HEK293 (cell line): ENCODE measurements around the gene PAXX.

ENCODE experiments used
- CTCF ChIP-seq: fragments of 450-650 bp; formaldehyde crosslinking; IDR thresholded peaks from 2 replicates; pipeline ENCODE4 v1.5.1; 2016; ENCODE audit warnings: missing biosample characterization, missing genetic modification characterization
- INSM2 ChIP-seq: fragments of 450-650 bp; formaldehyde crosslinking; IDR thresholded peaks from 2 replicates; pipeline ENCODE4 v1.5.1; 2016; ENCODE audit warnings: missing biosample characterization, missing genetic modification characterization
- KLF1 ChIP-seq: fragments of 450-650 bp; formaldehyde crosslinking; IDR thresholded peaks from 2 replicates; pipeline ENCODE4 v1.5.1; 2016; ENCODE audit warnings: missing biosample characterization, missing genetic modification characterization
- PBX3 ChIP-seq: sonication (generic); formaldehyde crosslinking; IDR thresholded peaks from 2 replicates; pipeline ENCODE4 v1.8.1; 2022; ENCODE audit warnings: mild to moderate bottlenecking, moderate library complexity, missing genetic modification reagents
- SALL2 ChIP-seq: fragments of 450-650 bp; formaldehyde crosslinking; IDR thresholded peaks from 2 replicates; pipeline ENCODE4 v1.5.0; 2017; ENCODE audit warnings: missing biosample characterization, mild to moderate bottlenecking, missing genetic modification characterization, borderline replicate concordance
- SP2 ChIP-seq: fragments of 450-650 bp; formaldehyde crosslinking; IDR thresholded peaks from 2 replicates; pipeline ENCODE4 v1.5.1; 2016; ENCODE audit warnings: missing biosample characterization, missing genetic modification characterization
- YY2 ChIP-seq: fragments of 450-650 bp; formaldehyde crosslinking; IDR thresholded peaks from 2 replicates; pipeline ENCODE4 v1.5.1; 2016; ENCODE audit warnings: missing biosample characterization, missing genetic modification characterization
- ZBTB21 ChIP-seq: fragments of 450-650 bp; formaldehyde crosslinking; IDR thresholded peaks from 2 replicates; pipeline ENCODE4 v1.5.1; 2017; ENCODE audit warnings: missing biosample characterization, missing genetic modification characterization
- ZBTB48 ChIP-seq: fragments of 450-650 bp; formaldehyde crosslinking; IDR thresholded peaks from 2 replicates; pipeline ENCODE4 v1.5.1; 2016; ENCODE audit warnings: missing biosample characterization, missing genetic modification characterization
- ZBTB8A ChIP-seq: fragments of 450-650 bp; formaldehyde crosslinking; IDR thresholded peaks from 2 replicates; pipeline ENCODE4 v1.5.1; 2016; ENCODE audit warnings: missing biosample characterization, missing genetic modification characterization
- ZEB2 ChIP-seq: fragments of 450-650 bp; formaldehyde crosslinking; IDR thresholded peaks from 2 replicates; pipeline ENCODE4 v1.5.1; 2016; ENCODE audit warnings: missing biosample characterization, missing genetic modification characterization
- ZNF114 ChIP-seq: fragments of 450-650 bp; formaldehyde crosslinking; IDR thresholded peaks from 2 replicates; pipeline ENCODE4 v1.5.0; 2017; ENCODE audit warnings: missing biosample characterization, missing genetic modification characterization
- ZNF214 ChIP-seq: fragments of 450-650 bp; formaldehyde crosslinking; IDR thresholded peaks from 2 replicates; pipeline ENCODE4 v1.5.1; 2017; ENCODE audit warnings: missing biosample characterization, mild to moderate bottlenecking, missing genetic modification characterization, borderline replicate concordance
- ZNF221 ChIP-seq: fragments of 450-650 bp; formaldehyde crosslinking; IDR thresholded peaks from 2 replicates; pipeline ENCODE4 v1.5.1; 2017; ENCODE audit warnings: missing biosample characterization, missing genetic modification characterization, borderline replicate concordance
- ZNF302 ChIP-seq: fragments of 450-650 bp; formaldehyde crosslinking; IDR thresholded peaks from 2 replicates; pipeline ENCODE4 v1.5.1; 2016; ENCODE audit warnings: missing biosample characterization, missing genetic modification characterization, low read depth
- ZNF324 ChIP-seq: fragments of 450-650 bp; formaldehyde crosslinking; IDR thresholded peaks from 2 replicates; pipeline ENCODE4 v1.5.1; 2016; ENCODE audit warnings: missing biosample characterization, missing genetic modification characterization
- ZNF416 ChIP-seq: fragments of 450-650 bp; formaldehyde crosslinking; IDR thresholded peaks from 2 replicates; pipeline ENCODE4 v1.5.1; 2016; ENCODE audit warnings: missing biosample characterization, missing genetic modification characterization
- ZNF423 ChIP-seq: fragments of 450-650 bp; formaldehyde crosslinking; IDR thresholded peaks from 2 replicates; pipeline ENCODE4 v1.5.1; 2016; ENCODE audit warnings: missing biosample characterization, missing genetic modification characterization
- ZNF514 ChIP-seq: fragments of 450-650 bp; formaldehyde crosslinking; IDR thresholded peaks from 2 replicates; pipeline ENCODE4 v1.5.1; 2016; ENCODE audit warnings: missing biosample characterization, missing genetic modification characterization
- ZNF518A ChIP-seq: fragments of 450-650 bp; formaldehyde crosslinking; conservative IDR thresholded peaks from 2 replicates; pipeline ENCODE4 v1.5.1; 2016; ENCODE audit warnings: low read depth, missing biosample characterization, missing genetic modification characterization
- ZNF548 ChIP-seq: fragments of 450-650 bp; formaldehyde crosslinking; IDR thresholded peaks from 2 replicates; pipeline ENCODE4 v1.5.1; 2016; ENCODE audit warnings: missing biosample characterization, missing genetic modification characterization
- ZNF621 ChIP-seq: fragments of 450-650 bp; formaldehyde crosslinking; IDR thresholded peaks from 2 replicates; pipeline ENCODE4 v1.5.1; 2017; ENCODE audit warnings: missing biosample characterization, missing genetic modification characterization
- ZNF623 ChIP-seq: fragments of 450-650 bp; formaldehyde crosslinking; IDR thresholded peaks from 2 replicates; pipeline ENCODE4 v1.5.1; 2016; ENCODE audit warnings: missing biosample characterization, missing genetic modification characterization
- ZNF677 ChIP-seq: fragments of 450-650 bp; IDR thresholded peaks from 2 replicates; pipeline ENCODE4 v1.5.0; 2018; ENCODE audit warnings: missing biosample characterization, mild to moderate bottlenecking, missing genetic modification characterization, moderate library complexity
- ZNF701 ChIP-seq: fragments of 450-650 bp; formaldehyde crosslinking; IDR thresholded peaks from 2 replicates; pipeline ENCODE4 v1.5.1; 2016; ENCODE audit warnings: missing biosample characterization, missing genetic modification characterization
- ZSCAN18 ChIP-seq: fragments of 450-650 bp; formaldehyde crosslinking; IDR thresholded peaks from 2 replicates; pipeline ENCODE4 v1.5.1; 2016; ENCODE audit warnings: missing biosample characterization, missing genetic modification characterization
- ZSCAN5A ChIP-seq: fragments of 450-650 bp; formaldehyde crosslinking; IDR thresholded peaks from 2 replicates; pipeline ENCODE4 v1.5.1; 2016; ENCODE audit warnings: missing biosample characterization, missing genetic modification characterization

PAXX gene

GRCh38 chr9:136944519-136945332 is 47.5 kb upstream of the PAXX start, which contains the start of the genes C8G and FBXW5 (continued):
- no peak for TF ChIP-seq INSM2 (tag by site-specific recombination)
- no peak for TF ChIP-seq ZNF221 (tag by site-specific recombination)
- no peak for TF ChIP-seq ZNF677 (tag by site-specific recombination)
- 0 out of 2 replicates have a peak, but pooled peaks have one; percentile 17 for TF ChIP-seq ZBTB21 (tag by site-specific recombination)
- no peak for TF ChIP-seq ZNF324 (tag by site-specific recombination)
- no peak for TF ChIP-seq ZNF518A (tag by site-specific recombination)
- TF ChIP-seq ZEB2 (tag by site-specific recombination), result no peak; the same call in 1 of the 2 replicates
- TF ChIP-seq ZBTB8A (tag by site-specific recombination), result peak; percentile 87
- no peak for TF ChIP-seq ZNF701 (tag by site-specific recombination)
- TF ChIP-seq YY2 (tag by site-specific recombination), result no peak
- no peak for TF ChIP-seq ZNF623 (tag by site-specific recombination)
- no peak for TF ChIP-seq ZNF621 (tag by site-specific recombination)
- TF ChIP-seq ZNF214, result no peak
- no peak for TF ChIP-seq ZNF548 (tag by site-specific recombination)
- TF ChIP-seq ZNF423 (tag by site-specific recombination), result no peak
- TF ChIP-seq KLF1 (tag by site-specific recombination), result peak; percentile 98
- TF ChIP-seq ZBTB48 (tag by site-specific recombination), result no peak
- no peak for TF ChIP-seq ZNF302 (tag by site-specific recombination)
- TF ChIP-seq ZSCAN5A (tag by site-specific recombination), result no peak
- peak; percentile 45 for TF ChIP-seq SP2
- no peak for TF ChIP-seq ZNF114
- TF ChIP-seq SALL2 (tag by site-specific recombination), result no peak
- peak; percentile 96 for TF ChIP-seq CTCF (tag by site-specific recombination)
- no peak for TF ChIP-seq PBX3 (CRISPR knock-in tag)
- no peak for TF ChIP-seq ZNF514 (tag by site-specific recombination)
- TF ChIP-seq ZSCAN18, result no peak
- TF ChIP-seq ZNF416 (tag by site-specific recombination), result no peak
